ENCODE results near the gene MIGA2. TPM values are rescaled to one million over a fixed set of nuclear protein-coding genes. Genes with fewer than 3 reads are reported as not detected.

Gene MIGA2
- total RNA-seq, 1 experiment from 2014 or later, result 23.0 TPM

DNA sequence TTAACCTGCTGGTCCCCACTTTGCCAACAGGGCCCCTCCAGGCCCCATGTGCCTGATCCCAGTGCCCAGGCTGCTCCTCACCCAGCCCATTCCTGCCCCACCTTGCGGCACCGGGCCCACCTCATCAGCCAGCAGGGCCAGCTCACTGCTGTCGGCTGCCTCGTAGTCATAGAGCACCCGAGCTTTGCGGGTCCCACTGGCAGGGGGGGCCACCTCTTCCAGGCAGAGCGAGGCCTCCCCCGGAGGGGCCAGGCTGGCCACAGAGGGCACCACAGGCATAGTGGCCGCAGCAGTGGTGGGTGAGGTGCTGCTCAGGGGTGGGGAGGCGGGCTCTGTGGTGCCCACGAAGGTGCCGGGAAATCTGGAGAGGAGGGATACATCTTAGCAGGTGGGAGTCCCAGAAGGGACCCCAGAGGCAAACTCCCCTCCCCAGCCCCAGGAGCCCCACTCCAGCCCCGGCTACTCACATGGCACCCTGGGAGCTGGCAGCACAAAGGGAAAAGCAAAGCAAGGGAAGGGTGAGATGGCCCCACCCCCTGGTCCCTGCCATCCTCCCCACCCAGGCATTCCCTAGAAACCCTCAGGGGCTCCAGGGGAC, 27.3 kb upstream of the MIGA2 start:
- no peaks in the 10 kb centered on the region for H3K36me3 ChIP-seq (ENCODE audit: control insufficient read depth, insufficient read depth, low read length)
- H3K27me3 ChIP-seq (ENCODE audit: control insufficient read depth, insufficient read depth, low read length), result no peaks in the 10 kb centered on the region
- ATAC-seq (no peak), DNase-seq (ENCODE audit: low read depth, low spot score) (no peak)
- H3K27ac ChIP-seq (ENCODE audit: low read length), result no peak overlapping the region
- BruUV-seq (replicated peaks), result no TSS peak
- H3K4me3 ChIP-seq (ENCODE audit: low read depth in 2 of 2, low read length in 2 of 2), result no peak overlapping the region
- ChIA-PET CTCF (interaction anchor here (2.7 kb wide), 1 partner anchor 19 kb away, joined by 10 read pairs; the partner anchor contains the start of gene SH3GLB2), POLR2A (no interaction called here)
- in situ Hi-C loops (cut with HindIII; ENCODE audit: low pct_unique_long_range_greater_than_20kb, low sequenced_read_pairs) (no loop called here), intact Hi-C loops (cut with micrococcal nuclease; ENCODE audit: unreplicated experiment) (no loop called here)
- no peaks in the 10 kb centered on the region for H3K9me3 ChIP-seq (ENCODE audit: control insufficient read depth, insufficient read depth, low read depth, low read length)
- H3K4me1 ChIP-seq (ENCODE audit: control insufficient read depth, insufficient read depth, low read length), result peaks cover 8% of the 10 kb centered on the region; the same call in 1 of the 2 replicates
- TF ChIP-seq TCF7L2 (IDR thresholded peaks at IDR 0.05; ENCODE audit: low read depth, low read length), result no peak

DNA sequence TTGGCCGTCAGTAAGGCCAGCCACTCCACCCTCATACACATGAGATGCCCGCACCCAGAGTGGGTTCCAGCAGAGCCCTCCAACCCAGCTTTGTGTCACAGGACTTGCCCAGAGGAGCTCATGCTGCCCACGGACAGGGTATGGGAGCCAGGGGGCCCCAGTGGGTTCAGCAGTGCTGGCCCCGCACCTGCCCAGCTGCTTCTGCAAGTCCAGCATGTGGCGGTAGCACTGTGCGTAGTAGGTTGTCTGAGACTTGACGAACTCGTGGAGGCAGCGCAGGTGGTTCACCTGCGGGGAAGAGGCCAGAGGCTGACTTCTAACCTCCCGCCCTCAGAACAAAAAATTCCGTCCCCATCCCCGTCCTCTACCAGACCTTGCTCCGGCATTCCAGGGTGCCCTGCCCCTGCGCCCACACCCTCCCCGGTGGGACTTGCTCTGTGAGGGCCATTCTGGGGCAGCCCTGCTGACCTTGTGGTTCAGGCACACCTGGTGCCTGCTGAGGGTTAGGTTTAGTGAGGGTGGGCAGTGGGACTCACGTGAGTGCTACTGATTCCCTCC, 26.8 kb upstream of the MIGA2 start:
- Histone ChIP-seq H3K27me3 (ENCODE audit: control insufficient read depth, insufficient read depth, low read length) (no peaks in the 10 kb centered on the region), H3K27ac (ENCODE audit: low read length) (no peak overlapping the region), H3K9me3 (ENCODE audit: control insufficient read depth, insufficient read depth, low read depth, low read length) (no peaks in the 10 kb centered on the region), H3K4me3 (ENCODE audit: low read depth in 2 of 2, low read length in 2 of 2) (no peak overlapping the region), H3K4me1 (ENCODE audit: control insufficient read depth, insufficient read depth, low read length) (peaks cover 8% of the 10 kb centered on the region; the same call in 1 of the 2 replicates), H3K36me3 (ENCODE audit: control insufficient read depth, insufficient read depth, low read length) (no peaks in the 10 kb centered on the region)
- ATAC-seq (no peak), DNase-seq (ENCODE audit: low read depth, low spot score) (no peak)
- TF ChIP-seq SIN3A (IDR thresholded peaks at IDR 0.05; ENCODE audit: borderline replicate concordance, insufficient read depth, low read depth, low read length) (no peak), POLR2AphosphoS5 (IDR thresholded peaks at IDR 0.05; ENCODE audit: low read depth, low read length) (no peak)
- TF ChIP-seq, protein P1, sequence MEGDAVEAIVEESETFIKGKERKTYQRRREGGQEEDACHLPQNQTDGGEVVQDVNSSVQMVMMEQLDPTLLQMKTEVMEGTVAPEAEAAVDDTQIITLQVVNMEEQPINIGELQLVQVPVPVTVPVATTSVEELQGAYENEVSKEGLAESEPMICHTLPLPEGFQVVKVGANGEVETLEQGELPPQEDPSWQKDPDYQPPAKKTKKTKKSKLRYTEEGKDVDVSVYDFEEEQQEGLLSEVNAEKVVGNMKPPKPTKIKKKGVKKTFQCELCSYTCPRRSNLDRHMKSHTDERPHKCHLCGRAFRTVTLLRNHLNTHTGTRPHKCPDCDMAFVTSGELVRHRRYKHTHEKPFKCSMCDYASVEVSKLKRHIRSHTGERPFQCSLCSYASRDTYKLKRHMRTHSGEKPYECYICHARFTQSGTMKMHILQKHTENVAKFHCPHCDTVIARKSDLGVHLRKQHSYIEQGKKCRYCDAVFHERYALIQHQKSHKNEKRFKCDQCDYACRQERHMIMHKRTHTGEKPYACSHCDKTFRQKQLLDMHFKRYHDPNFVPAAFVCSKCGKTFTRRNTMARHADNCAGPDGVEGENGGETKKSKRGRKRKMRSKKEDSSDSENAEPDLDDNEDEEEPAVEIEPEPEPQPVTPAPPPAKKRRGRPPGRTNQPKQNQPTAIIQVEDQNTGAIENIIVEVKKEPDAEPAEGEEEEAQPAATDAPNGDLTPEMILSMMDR (IDR thresholded peaks at IDR 0.05), result no peak
- TF ChIP-seq, protein P2, sequence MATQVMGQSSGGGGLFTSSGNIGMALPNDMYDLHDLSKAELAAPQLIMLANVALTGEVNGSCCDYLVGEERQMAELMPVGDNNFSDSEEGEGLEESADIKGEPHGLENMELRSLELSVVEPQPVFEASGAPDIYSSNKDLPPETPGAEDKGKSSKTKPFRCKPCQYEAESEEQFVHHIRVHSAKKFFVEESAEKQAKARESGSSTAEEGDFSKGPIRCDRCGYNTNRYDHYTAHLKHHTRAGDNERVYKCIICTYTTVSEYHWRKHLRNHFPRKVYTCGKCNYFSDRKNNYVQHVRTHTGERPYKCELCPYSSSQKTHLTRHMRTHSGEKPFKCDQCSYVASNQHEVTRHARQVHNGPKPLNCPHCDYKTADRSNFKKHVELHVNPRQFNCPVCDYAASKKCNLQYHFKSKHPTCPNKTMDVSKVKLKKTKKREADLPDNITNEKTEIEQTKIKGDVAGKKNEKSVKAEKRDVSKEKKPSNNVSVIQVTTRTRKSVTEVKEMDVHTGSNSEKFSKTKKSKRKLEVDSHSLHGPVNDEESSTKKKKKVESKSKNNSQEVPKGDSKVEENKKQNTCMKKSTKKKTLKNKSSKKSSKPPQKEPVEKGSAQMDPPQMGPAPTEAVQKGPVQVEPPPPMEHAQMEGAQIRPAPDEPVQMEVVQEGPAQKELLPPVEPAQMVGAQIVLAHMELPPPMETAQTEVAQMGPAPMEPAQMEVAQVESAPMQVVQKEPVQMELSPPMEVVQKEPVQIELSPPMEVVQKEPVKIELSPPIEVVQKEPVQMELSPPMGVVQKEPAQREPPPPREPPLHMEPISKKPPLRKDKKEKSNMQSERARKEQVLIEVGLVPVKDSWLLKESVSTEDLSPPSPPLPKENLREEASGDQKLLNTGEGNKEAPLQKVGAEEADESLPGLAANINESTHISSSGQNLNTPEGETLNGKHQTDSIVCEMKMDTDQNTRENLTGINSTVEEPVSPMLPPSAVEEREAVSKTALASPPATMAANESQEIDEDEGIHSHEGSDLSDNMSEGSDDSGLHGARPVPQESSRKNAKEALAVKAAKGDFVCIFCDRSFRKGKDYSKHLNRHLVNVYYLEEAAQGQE (IDR thresholded peaks at IDR 0.05; ENCODE audit: insufficient read depth in 1 of 2, low read depth in 2 of 2, low read length in 1 of 2), result no peak
- in situ Hi-C loops (cut with HindIII; ENCODE audit: low pct_unique_long_range_greater_than_20kb, low sequenced_read_pairs), result no loop called here
- ChIA-PET CTCF (interaction anchor here (2.7 kb wide), 1 partner anchor 19 kb away, joined by 10 read pairs; the partner anchor contains the start of gene SH3GLB2), POLR2A (no interaction called here)
- no TSS peak for BruUV-seq (replicated peaks)
- intact Hi-C loops (cut with micrococcal nuclease; ENCODE audit: unreplicated experiment), result no loop called here

DNA sequence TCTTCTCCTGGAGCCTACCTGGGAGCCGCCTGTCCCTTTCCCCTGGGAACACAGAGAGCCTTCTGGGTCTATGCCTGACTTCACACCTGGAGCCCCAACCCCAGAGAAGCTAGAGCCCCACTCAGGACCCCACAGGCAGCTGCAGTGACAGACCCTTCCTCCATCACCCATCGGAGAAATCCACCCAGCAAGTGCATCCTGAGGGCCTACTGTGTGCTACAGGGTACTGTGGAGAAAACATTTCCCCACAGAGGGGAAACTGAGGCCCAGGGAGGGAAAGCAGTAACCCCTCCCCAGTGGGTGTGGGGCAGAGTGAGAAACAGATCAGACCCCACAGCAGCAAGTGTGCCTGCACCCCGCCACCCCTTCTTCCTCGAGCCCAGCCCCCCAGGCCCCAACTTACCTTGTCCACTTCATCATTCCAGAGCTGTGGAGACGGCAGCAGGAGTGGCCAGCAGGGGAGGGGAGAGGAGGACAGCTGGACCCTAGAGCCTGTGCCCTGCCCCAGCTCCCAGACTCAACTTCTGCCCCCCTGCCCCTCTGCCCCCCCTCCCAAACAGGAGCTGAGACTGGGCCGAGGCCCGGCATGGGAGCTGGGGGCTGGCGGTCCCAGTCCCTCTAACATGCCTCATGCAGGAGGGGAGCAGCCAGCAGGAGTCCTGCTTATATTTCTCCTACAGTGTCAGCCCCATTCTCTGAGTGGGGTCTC, 26.0 kb upstream of the MIGA2 start:
- Histone ChIP-seq H3K9me3 (ENCODE audit: control insufficient read depth, insufficient read depth, low read depth, low read length) (no peaks in the 10 kb centered on the region), H3K27me3 (ENCODE audit: control insufficient read depth, insufficient read depth, low read length) (no peaks in the 10 kb centered on the region), H3K27ac (ENCODE audit: low read length) (no peak overlapping the region), H3K4me3 (ENCODE audit: low read depth in 2 of 2, low read length in 2 of 2) (no peak overlapping the region), H3K36me3 (ENCODE audit: control insufficient read depth, insufficient read depth, low read length) (no peaks in the 10 kb centered on the region), H3K4me1 (ENCODE audit: control insufficient read depth, insufficient read depth, low read length) (peaks cover 8% of the 10 kb centered on the region; the same call in 1 of the 2 replicates)
- intact Hi-C loops (cut with micrococcal nuclease; ENCODE audit: unreplicated experiment), result no loop called here
- ChIA-PET POLR2A (no interaction called here), CTCF (no interaction called here)
- ATAC-seq (no peak), DNase-seq (ENCODE audit: low read depth, low spot score) (no peak)
- TF ChIP-seq SIN3A (IDR thresholded peaks at IDR 0.05; ENCODE audit: borderline replicate concordance, insufficient read depth, low read depth, low read length) (no peak), POLR2AphosphoS5 (IDR thresholded peaks at IDR 0.05; ENCODE audit: low read depth, low read length) (no peak)
- TF ChIP-seq, protein P2 (IDR thresholded peaks at IDR 0.05; ENCODE audit: insufficient read depth in 1 of 2, low read depth in 2 of 2, low read length in 1 of 2), result no peak
- BruUV-seq (replicated peaks), result no TSS peak
- in situ Hi-C loops (cut with HindIII; ENCODE audit: low pct_unique_long_range_greater_than_20kb, low sequenced_read_pairs), result no loop called here

All from Panc1 (cell line).